GM12878 (cell line): ENCODE measurements around the gene RALGAPA2. TPM values are rescaled to one million over a fixed set of nuclear protein-coding genes. Genes with fewer than 3 reads are reported as not detected.

Experiments
- ATAC-seq: fragments of 200-7000 bp; cut with Tn5 transposase; 3 replicates; pipeline ENCODE4 v1.9.1; 2020; ENCODE audit warnings: mild to moderate bottlenecking, moderate library complexity
- BruUV-seq: library from RNA; stranded (reverse); fragments of 400-500 nt; replicated peaks from 2 replicates; lab custom pipeline; 2021; lab: Mats Ljungman, UMichigan
- CTCF ChIA-PET: fragments of 300-600 bp; sonication (Branson Sonifier 250); formaldehyde crosslinking; extraction: SDS; loops from one replicate; lab custom pipeline; 2021; ENCODE audit warnings: inconsistent platforms; lab: Yijun Ruan, JAX
- POLR2A ChIA-PET: fragments of 350-600 bp; formaldehyde crosslinking; extraction: SDS; loops from one replicate; lab custom pipeline; 2021; ENCODE audit warnings: inconsistent platforms; lab: Charles Lee
- RAD21 ChIA-PET: fragments of 300-600 bp; sonication (Branson Sonifier 250); formaldehyde crosslinking; loops from one replicate; lab custom pipeline; 2023; ENCODE audit warnings: antibody characterized with exemption; ENCODE audit not compliant: unreplicated experiment; lab: Charles Lee
- SMC1A ChIA-PET: fragments of 300-600 bp; sonication (Branson Sonifier 250); formaldehyde crosslinking; loops from one replicate; lab custom pipeline; 2023; ENCODE audit not compliant: unreplicated experiment, uncharacterized antibody; lab: Charles Lee
- DNase-seq: peaks from one replicate; pipeline ENCODE4 v3.0.0-alpha.2; 2011; ENCODE audit warnings: low read depth, low spot score
- FAIRE-seq: peaks from 3 replicates; lab custom pipeline; 2011; peaks lifted over from hg19 to GRCh38; lab: Jason Lieb, UNC
- H2AFZ ChIP-seq: 2 replicates; pipeline ENCODE4 v1.6.0; 2011; ENCODE audit warnings: low read depth, low read length, control low read depth; ENCODE audit not compliant: control insufficient read depth
- H3K27ac ChIP-seq: 2 replicates; pipeline ENCODE4 v1.5.1; 2011; ENCODE audit warnings: control low read depth; ENCODE audit not compliant: control insufficient read depth, insufficient read depth
- H3K27me3 ChIP-seq, 2 experiments: replicated peaks in 1 of 2; 2 replicates each; pipeline versions ENCODE4 v1.6.0 to v1.6.1; 2011; ENCODE audit warnings: low read length in 1 of 2; ENCODE audit not compliant: control insufficient read depth in 2 of 2, insufficient read depth in 2 of 2
- H3K36me3 ChIP-seq, 2 experiments: 2 replicates each; pipeline ENCODE4 v1.5.1; 2011; ENCODE audit warnings: low read length in 1 of 2; ENCODE audit not compliant: control insufficient read depth in 2 of 2, insufficient read depth in 2 of 2
- H3K4me1 ChIP-seq: 2 replicates; pipeline ENCODE4 v1.6.1; 2011; ENCODE audit warnings: mild to moderate bottlenecking, low read length, moderate library complexity, mixed read lengths; ENCODE audit not compliant: control insufficient read depth, insufficient read depth
- H3K4me2 ChIP-seq: 2 replicates; pipeline ENCODE4 v1.6.0; 2011; ENCODE audit warnings: control low read depth; ENCODE audit not compliant: control insufficient read depth, insufficient read depth
- H3K4me3 ChIP-seq: fragments of 200-600 bp; sonication (generic); 2 replicates; pipeline ENCODE4 v1.5.1; 2016
- H3K79me2 ChIP-seq: 2 replicates; pipeline ENCODE4 v1.6.0; 2011; ENCODE audit warnings: low read length; ENCODE audit not compliant: control insufficient read depth, insufficient read depth
- H3K9ac ChIP-seq: 2 replicates; pipeline ENCODE4 v1.8.0; 2011; ENCODE audit warnings: low read length, control low read depth, mixed read lengths; ENCODE audit not compliant: control insufficient read depth, insufficient read depth
- H3K9me3 ChIP-seq: replicated peaks from 3 replicates; pipeline ENCODE4 v1.5.1; 2011; ENCODE audit warnings: mild to moderate bottlenecking, low read length; ENCODE audit not compliant: control insufficient read depth, insufficient read depth
- H4K20me1 ChIP-seq: 2 replicates; pipeline ENCODE4 v1.6.0; 2011; ENCODE audit not compliant: control insufficient read depth, insufficient read depth
- DPF2 ChIP-seq: fragments of 450-650 bp; IDR thresholded peaks from 2 replicates; pipeline ENCODE4 v1.6.1; 2017; ENCODE audit warnings: mild to moderate bottlenecking
- PAX5 ChIP-seq: IDR thresholded peaks from 2 replicates; pipeline ENCODE4 v1.6.1; 2011; ENCODE audit warnings: low read depth, low read length, borderline replicate concordance
- PRDM15 ChIP-seq: fragments of 450-650 bp; formaldehyde crosslinking; IDR thresholded peaks from 2 replicates; pipeline ENCODE4 v1.4.0; 2020; ENCODE audit warnings: mild to moderate bottlenecking, moderate library complexity
- WRNIP1 ChIP-seq: IDR thresholded peaks from 2 replicates; pipeline ENCODE4 v1.6.1; 2011; ENCODE audit warnings: low read depth, low read length, improper control_type of control experiment, borderline replicate concordance
- YY1 ChIP-seq: IDR thresholded peaks from 2 replicates; pipeline ENCODE4 v1.6.1; 2011; ENCODE audit warnings: low read depth, mild to moderate bottlenecking, low read length
- ZNF622 ChIP-seq: fragments of 450-650 bp; IDR thresholded peaks from 2 replicates; pipeline ENCODE4 v1.6.1; 2017; ENCODE audit warnings: mild to moderate bottlenecking, inconsistent platforms
- WGBS: methylation state at CpG from one replicate; pipeline ENCODE4 v1.1.6; 2016; ENCODE audit warnings: low lambda C conversion rate; ENCODE audit not compliant: insufficient replicate concordance, insufficient coverage; ENCODE audit errors: missing lambda C conversion rate; 5-methylcytosine and 5-hydroxymethylcytosine counted together
- in situ Hi-C: fragments of 300-500 bp; cut with MboI; formaldehyde crosslinking; loops from 9 replicates; pipeline ENCODE4 v1.14.3; 2018; ENCODE audit warnings: mixed read lengths
- intact Hi-C: fragments of 100-400 bp; cut with micrococcal nuclease; formaldehyde crosslinking; loops from one replicate; pipeline ENCODE4 v1.14.2; 2022; ENCODE audit not compliant: unreplicated experiment
- polyA plus RNA-seq, 11 experiments: library from polyadenylated mRNA; depleted of rRNA in 4 of 11; unstranded in 6 of 11; stranded (reverse) in 5 of 11; fragments of >200 nt; fragmentation: Nextera tagmentation in 4 of 11; fragmentation: Illumina TruSeq in 1 of 11; extraction: Ambion mirVana in 4 of 11; extraction: Trizol in 1 of 11; gene quantifications; 1 replicate in 1 of 11; 2 replicates in 10 of 11; pipeline versions ENCODE4 v1.2.1 to v1.2.3, GENCODE V29; 2011 to 2016; ENCODE audit warnings: inconsistent platforms in 2 of 11, missing spikeins in 2 of 11, low read depth in 1 of 11
- total RNA-seq, 4 experiments: library from RNA; depleted of rRNA in 3 of 4; stranded (reverse); fragments of >200 nt in 3 of 4; fragmentation: Illumina TruSeq in 1 of 4; extraction: Trizol in 1 of 4; gene quantifications; 2 replicates each; pipeline versions ENCODE4 v1.2.1 to v1.2.3, GENCODE V29; 2013 to 2021

Gene RALGAPA2
- total and polyA plus RNA-seq, 10 of the 15 experiments (the other 5 are each of a cell fraction or from before 2014, with no cell fraction given), result 2.9 to 29.4 (median 19.6) TPM

- no peaks in the 10 kb centered on the region for H3K9me3 ChIP-seq
- FAIRE-seq (no peak), ATAC-seq (no peak), DNase-seq (no peak)
- TF ChIP-seq YY1 (no peak), PRDM15 (CRISPR knock-in tag) (no peak), PAX5 (no peak), DPF2 (no peak), WRNIP1 (no peak), ZNF622 (no peak)
- SMC1A ChIA-PET, result interaction anchor here (1.0 to 3.7 kb wide), 10 partner anchors 9 to 73 kb away, joined by 3 to 16 read pairs (median 4); no protein-coding TSS in a partner anchor
- H2AFZ ChIP-seq, result no peak overlapping the region
- H3K27ac ChIP-seq, result no peak overlapping the region
- no TSS peak for BruUV-seq
- in situ Hi-C loops, result no loop called here
- H3K27me3 ChIP-seq, result no peaks in the 10 kb centered on the region
- H3K4me2 ChIP-seq, result no peak overlapping the region
- POLR2A ChIA-PET, result interaction anchor here (1.0 to 1.6 kb wide), 2 partner anchors 22 to 49 kb away, joined by 3 to 5 read pairs; no protein-coding TSS in a partner anchor
- H3K36me3 ChIP-seq, result peaks cover 3 to 15% of the 10 kb centered on the region in 2 experiments
- RAD21 ChIA-PET, result interaction anchor here (0.6 to 1.6 kb wide), 5 partner anchors 10 to 53 kb away, joined by 3 to 4 read pairs (median 3); no protein-coding TSS in a partner anchor
- H3K9ac ChIP-seq, result no peak overlapping the region
- H3K4me3 ChIP-seq, result no peak overlapping the region
- CTCF ChIA-PET, result interaction anchor here (1.1 to 1.3 kb wide), 3 partner anchors 12 to 413 kb away, joined by 3 to 6 read pairs (median 4); no protein-coding TSS in a partner anchor
- no peaks in the 10 kb centered on the region for H3K79me2 ChIP-seq
- H4K20me1 ChIP-seq, result no peaks in the 10 kb centered on the region
- 87% methylated on average over 11 of the region's 11 CpGs for WGBS
- peaks cover 20% of the 10 kb centered on the region for H3K4me1 ChIP-seq
- intact Hi-C loops, result no loop called here
Observed at GRCh38 chr20:20498076-20498861, 214.2 kb downstream of the RALGAPA2 start.
